Naive thymus-derived CD4-positive, alpha-beta T cell (primary cell): ENCODE measurements around the gene KCNIP3. TPM values are rescaled to one million over a fixed set of nuclear protein-coding genes. Genes with fewer than 3 reads are reported as not detected.
A peak's percentile ranks its signal among the peaks of the same experiment; 100 is the strongest.
"Not testable (repeated sequence)": the region's sequence is repeated elsewhere in the genome, so short reads cannot be mapped to it uniquely, and the experiment has no call there.

Experiments
- ATAC-seq: fragments of 150-1000 bp; cut with Tn5 transposase; 2 replicates; pipeline ENCODE4 v1.10.0; 2021; ENCODE audit warnings: mild to moderate bottlenecking, moderate library complexity
- CTCF ChIA-PET: fragments of 350-600 bp; sonication (Branson Sonifier 250); formaldehyde crosslinking; loops from one replicate; lab custom pipeline; 2021; ENCODE audit warnings: antibody characterized with exemption; lab: Charles Lee
- POLR2A ChIA-PET: fragments of 350-600 bp; sonication (Branson Sonifier 250); formaldehyde crosslinking; loops from one replicate; lab custom pipeline; 2021; ENCODE audit warnings: antibody characterized with exemption, inconsistent platforms; lab: Charles Lee
- DNase-seq, 9 donors: peaks; one replicate each; pipeline versions ENCODE4 v3.0.0 to v3.0.0-alpha.2; 2020 to 2022; ENCODE audit warnings: mixed read lengths in 1 of 9
- H3K27ac ChIP-seq: one replicate; pipeline ENCODE4 v1.7.0; 2013; ENCODE audit warnings: mild to moderate bottlenecking, low read depth, low read length, moderate library complexity
- H3K27me3 ChIP-seq, 2 donors: one replicate each; pipeline ENCODE4 v1.7.0; 2013; ENCODE audit warnings: low read length in 2 of 2, mild to moderate bottlenecking in 2 of 2, moderate library complexity in 2 of 2; ENCODE audit not compliant: control insufficient read depth in 2 of 2, insufficient read depth in 2 of 2
- H3K36me3 ChIP-seq, 3 experiments: 1 replicate in 2 of 3; 2 replicates in 1 of 3; pipeline ENCODE4 v1.7.0; 2013; ENCODE audit warnings: low read length in 3 of 3, mild to moderate bottlenecking in 3 of 3, moderate library complexity in 1 of 3; ENCODE audit not compliant: insufficient read depth in 3 of 3, control insufficient read depth in 2 of 3
- H3K4me1 ChIP-seq, 2 donors: one replicate each; pipeline ENCODE4 v1.7.0; 2013; ENCODE audit warnings: low read length in 2 of 2, mild to moderate bottlenecking in 2 of 2, moderate library complexity in 1 of 2; ENCODE audit not compliant: control insufficient read depth in 2 of 2, insufficient read depth in 2 of 2
- H3K4me3 ChIP-seq: 2 replicates; pipeline ENCODE4 v1.7.0; 2013; ENCODE audit warnings: mild to moderate bottlenecking, low read length
- H3K9me3 ChIP-seq, 3 experiments: 1 replicate in 2 of 3; 2 replicates in 1 of 3; pipeline ENCODE4 v1.7.0; 2013; ENCODE audit warnings: low read length in 3 of 3; ENCODE audit not compliant: control insufficient read depth in 2 of 3
- H3K27ac Mint-ChIP-seq, 9 donors: one replicate each; pipeline ENCODE4 v1.8.0; 2020 to 2022; ENCODE audit warnings: mixed read lengths in 9 of 9, mild to moderate bottlenecking in 8 of 9, moderate library complexity in 5 of 9, inconsistent platforms in 2 of 9
- H3K27me3 Mint-ChIP-seq, 5 donors: one replicate each; pipeline ENCODE4 v1.8.0; 2021 to 2022; ENCODE audit warnings: mixed read lengths in 5 of 5, mild to moderate bottlenecking in 1 of 5
- H3K36me3 Mint-ChIP-seq, 5 donors: one replicate each; pipeline ENCODE4 v1.8.0; 2020 to 2022; ENCODE audit warnings: mixed read lengths in 5 of 5, mild to moderate bottlenecking in 3 of 5, inconsistent platforms in 1 of 5
- H3K4me1 Mint-ChIP-seq, 7 donors: one replicate each; pipeline ENCODE4 v1.8.0; 2020 to 2022; ENCODE audit warnings: mixed read lengths in 7 of 7, mild to moderate bottlenecking in 3 of 7, inconsistent platforms in 1 of 7
- H3K4me3 Mint-ChIP-seq, 10 donors: one replicate each; pipeline ENCODE4 v1.8.0; 2020 to 2022; ENCODE audit warnings: mild to moderate bottlenecking in 10 of 10, mixed read lengths in 10 of 10, moderate library complexity in 6 of 10, inconsistent platforms in 2 of 10
- H3K9me3 Mint-ChIP-seq, 11 donors: one replicate each; pipeline ENCODE4 v1.8.0; 2020 to 2022; ENCODE audit warnings: mixed read lengths in 11 of 11, mild to moderate bottlenecking in 4 of 11, inconsistent platforms in 1 of 11, moderate library complexity in 1 of 11
- intact Hi-C, 2 donors: fragments of 100-400 bp; cut with micrococcal nuclease; formaldehyde crosslinking; loops; one replicate each; pipeline ENCODE4 v1.15.1; 2023
- polyA plus RNA-seq, 2 donors: library from polyadenylated mRNA; unstranded; fragments of 300-500 nt; fragmentation: Illumina TruSeq; gene quantifications; one replicate each; pipeline ENCODE4 v1.2.3, GENCODE V29; 2021
- total RNA-seq, 6 experiments: library from RNA in 5 of 6; stranded (reverse) in 5 of 6; gene quantifications; 1 replicate in 5 of 6; 2 replicates in 1 of 6; pipeline ENCODE4 v1.2.3 and lab custom pipeline; 2021 to 2026

KCNIP3 gene
- total and polyA plus RNA-seq, 7 experiments from 2014 or later = 1.0 TPM; not detected in 6

DNA sequence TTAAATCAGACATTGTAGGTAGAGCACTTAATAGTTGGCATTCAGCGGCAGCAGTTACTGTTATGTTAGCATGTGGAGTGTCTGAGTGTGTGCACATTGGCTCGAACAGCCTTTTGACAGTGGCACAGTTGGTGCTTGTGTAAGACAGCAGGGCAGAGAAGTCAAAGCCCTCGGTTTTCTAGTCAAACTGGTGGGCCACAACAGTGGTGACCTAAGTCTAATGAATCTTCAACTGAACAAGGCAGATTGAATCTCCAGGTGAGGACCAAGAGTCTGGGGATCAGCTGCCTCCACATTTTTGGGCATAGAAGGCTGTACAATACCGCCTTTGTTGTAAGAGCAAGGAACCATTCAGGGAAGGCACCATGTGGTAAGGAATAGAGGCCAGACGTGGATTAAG lies 106.7 kb downstream of the KCNIP3 start:
- CTCF ChIA-PET, POLR2A ChIA-PET: not testable (repeated sequence)

DNA sequence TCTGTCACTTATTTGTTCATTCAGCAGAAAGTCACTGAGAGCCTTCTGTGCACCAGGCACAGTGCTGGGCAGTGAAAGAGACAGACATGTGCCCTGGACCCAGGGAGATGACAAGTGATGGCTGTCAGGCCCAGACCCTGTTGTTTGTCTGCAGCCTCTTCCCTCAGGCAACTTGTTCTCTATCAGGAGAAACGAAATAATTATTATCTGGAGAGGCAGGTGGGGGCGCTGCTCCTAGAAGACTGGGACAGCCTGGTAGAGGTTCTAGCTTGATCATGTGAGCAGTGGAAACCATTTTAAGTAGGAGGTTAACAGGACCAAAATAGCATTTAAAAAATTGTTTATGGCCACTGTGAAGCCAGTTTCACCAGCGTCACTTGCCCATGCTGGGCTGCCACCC lies 107.5 kb downstream of the KCNIP3 start:
- intact Hi-C loops = loop anchor here (5.0 kb wide), 2 partner anchors 123 to 323 kb away; no protein-coding TSS in a partner anchor
- H3K27me3 Mint-ChIP-seq, DNase-seq, H3K27ac Mint-ChIP-seq, POLR2A ChIA-PET, H3K36me3 Mint-ChIP-seq, H3K9me3 ChIP-seq, H3K27ac ChIP-seq, ATAC-seq, CTCF ChIA-PET, H3K4me1 ChIP-seq, H3K36me3 ChIP-seq, H3K27me3 ChIP-seq, H3K9me3 Mint-ChIP-seq, H3K4me3 ChIP-seq: not testable (repeated sequence)
- Mint-ChIP-seq H3K4me3 (peak overlapping the region in 2 of 10 donors; percentile 13 to 81), H3K4me1 (peaks cover 14 to 26% (median 23%) of the 10 kb centered on the region in 7 donors)

More for the DNA sequence above, 106.7 kb downstream of the KCNIP3 start:
- H3K36me3 Mint-ChIP-seq = peaks cover 0 to 11% (median 6%) of the 10 kb centered on the region in 5 donors
- peak overlapping the region; percentile 91 to 99 (median 97) for H3K4me3 Mint-ChIP-seq
- not testable (repeated sequence) for H3K27me3 Mint-ChIP-seq, H3K4me1 ChIP-seq, H3K9me3 ChIP-seq, H3K9me3 Mint-ChIP-seq, ATAC-seq, DNase-seq, H3K36me3 ChIP-seq, H3K27me3 ChIP-seq, H3K27ac ChIP-seq, H3K4me3 ChIP-seq
- H3K27ac Mint-ChIP-seq = peak overlapping the region in 5 of 9 donors; percentile 22 to 97 (median 90)
- intact Hi-C loops = loop anchor here (2.0 to 5.0 kb wide), 3 partner anchors 123 to 381 kb away; no protein-coding TSS in a partner anchor
- peaks cover 14 to 26% (median 23%) of the 10 kb centered on the region in 7 donors for H3K4me1 Mint-ChIP-seq

DNA sequence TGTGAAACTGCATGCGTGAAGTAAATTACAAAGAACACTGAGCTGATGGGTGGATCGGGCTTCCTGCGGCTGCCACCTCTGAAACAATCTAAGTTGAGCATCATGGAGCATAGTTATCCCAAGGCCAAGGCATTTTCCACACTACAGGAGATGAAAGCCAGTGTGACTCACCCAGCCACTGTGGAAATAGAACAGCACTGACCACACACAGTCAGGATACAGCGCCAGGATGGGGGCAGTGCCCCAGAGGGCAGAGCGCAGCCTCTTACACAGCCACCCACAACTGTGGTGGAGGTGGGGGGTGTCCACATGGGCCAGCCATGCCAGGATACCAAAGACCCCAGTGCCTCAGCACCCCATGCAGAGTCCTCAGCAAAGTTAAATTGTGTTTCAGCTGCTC lies 114.1 kb downstream of the KCNIP3 start:
- H3K9me3 Mint-ChIP-seq, ATAC-seq, intact Hi-C loops, H3K4me1 Mint-ChIP-seq, H3K36me3 ChIP-seq, DNase-seq, H3K36me3 Mint-ChIP-seq, H3K27ac ChIP-seq, H3K4me3 Mint-ChIP-seq, H3K27ac Mint-ChIP-seq, H3K9me3 ChIP-seq, H3K27me3 Mint-ChIP-seq, H3K27me3 ChIP-seq, H3K4me3 ChIP-seq, POLR2A ChIA-PET, H3K4me1 ChIP-seq, CTCF ChIA-PET: not testable (repeated sequence)

DNA sequence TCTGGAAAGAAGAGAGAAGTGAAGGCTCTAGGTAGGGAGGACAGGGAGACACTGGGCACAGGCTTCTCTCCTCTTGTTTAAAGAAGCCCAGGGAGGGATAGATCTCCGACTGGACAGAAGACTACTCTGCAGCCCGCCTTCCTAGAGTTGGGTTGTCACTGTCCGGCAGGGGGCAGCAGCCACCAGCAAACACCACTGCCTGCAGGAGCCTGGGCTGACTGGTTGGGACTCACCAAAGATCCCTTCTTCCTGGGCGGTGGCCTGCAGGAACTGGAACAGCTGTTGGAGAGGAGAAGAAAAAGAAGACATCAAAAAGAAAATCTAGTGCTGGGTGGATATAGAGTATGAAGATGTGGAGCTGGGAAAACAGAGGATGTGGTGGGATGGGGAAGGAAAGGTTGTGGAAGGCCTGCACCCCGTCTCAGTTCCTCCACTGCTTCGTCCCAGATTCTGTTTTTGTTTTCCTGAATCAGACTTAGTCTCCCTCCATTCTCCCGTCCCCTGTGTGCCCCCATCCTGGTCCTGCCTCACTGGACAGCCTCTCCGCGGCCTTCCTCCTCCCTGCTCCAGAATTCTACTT lies 117.0 kb downstream of the KCNIP3 start:
- ATAC-seq (peak; percentile 79), DNase-seq (peak in 8 of 9 donors; percentile 28 to 70 (median 44))
- H3K9me3 Mint-ChIP-seq, H3K36me3 ChIP-seq, H3K4me3 Mint-ChIP-seq, H3K27ac ChIP-seq, intact Hi-C loops, H3K4me1 Mint-ChIP-seq, H3K27me3 ChIP-seq, H3K9me3 ChIP-seq, H3K4me1 ChIP-seq, H3K4me3 ChIP-seq, POLR2A ChIA-PET, CTCF ChIA-PET, H3K36me3 Mint-ChIP-seq, H3K27me3 Mint-ChIP-seq: not testable (repeated sequence)
- peak overlapping the region in 1 of 9 donors; percentile 43 for H3K27ac Mint-ChIP-seq

DNA sequence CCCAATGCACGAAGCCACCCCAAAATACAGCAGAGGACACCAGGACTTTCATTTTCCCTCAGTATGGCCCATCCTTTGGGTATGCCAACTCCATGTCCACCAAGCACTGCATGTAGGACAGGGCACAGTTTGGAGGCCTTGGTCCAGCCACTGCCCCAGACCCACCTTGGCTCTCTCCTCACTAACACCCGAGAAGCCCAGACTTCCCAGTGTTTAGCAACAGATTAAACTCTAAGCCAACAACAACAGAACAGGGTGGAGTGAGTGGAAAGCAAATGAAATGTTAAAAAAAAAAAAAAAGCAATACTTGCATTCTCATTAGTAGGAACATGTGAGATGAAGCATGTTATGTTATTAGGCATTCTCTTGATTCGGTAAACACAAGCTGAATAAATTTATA lies 118.0 kb downstream of the KCNIP3 start:
- peaks cover 0 to 10% (median 4%) of the 10 kb centered on the region in 5 donors for H3K27me3 Mint-ChIP-seq
- CTCF ChIA-PET = interaction anchor here (0.6 kb wide), 1 partner anchor 24 kb away, joined by 3 read pairs; no protein-coding TSS in a partner anchor
- H3K36me3 Mint-ChIP-seq, H3K27ac ChIP-seq, H3K4me3 Mint-ChIP-seq, intact Hi-C loops, H3K4me3 ChIP-seq, H3K27me3 ChIP-seq, H3K27ac Mint-ChIP-seq, ATAC-seq, H3K4me1 ChIP-seq, H3K4me1 Mint-ChIP-seq, H3K36me3 ChIP-seq, POLR2A ChIA-PET, H3K9me3 Mint-ChIP-seq, H3K9me3 ChIP-seq, DNase-seq: not testable (repeated sequence)

DNA sequence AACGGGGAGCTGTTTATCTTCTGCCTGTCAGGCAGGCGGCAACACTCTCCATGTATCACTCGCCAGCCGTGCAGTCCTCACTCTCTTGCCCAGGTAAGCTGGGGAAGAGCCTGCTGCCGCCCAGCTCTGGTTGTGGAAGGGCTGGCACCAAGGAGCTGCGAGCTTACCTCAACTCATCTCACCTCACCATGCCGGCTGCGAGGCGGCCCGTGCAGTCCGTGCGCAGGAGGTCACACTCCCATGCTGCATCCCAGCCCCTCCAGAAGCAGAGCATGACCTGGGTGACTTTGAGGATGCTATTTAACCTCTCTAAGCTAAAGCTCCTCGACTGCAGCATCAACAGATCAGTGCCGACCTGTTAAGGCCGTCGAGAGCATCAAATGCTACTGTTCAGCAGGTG lies 118.4 kb downstream of the KCNIP3 start:
- H3K4me3 Mint-ChIP-seq, H3K4me1 ChIP-seq, ATAC-seq, H3K4me3 ChIP-seq, intact Hi-C loops, POLR2A ChIA-PET, H3K27ac Mint-ChIP-seq, H3K27me3 ChIP-seq, H3K36me3 Mint-ChIP-seq, H3K36me3 ChIP-seq, H3K27ac ChIP-seq, H3K9me3 ChIP-seq, H3K4me1 Mint-ChIP-seq, H3K9me3 Mint-ChIP-seq, DNase-seq: not testable (repeated sequence)
- peaks cover 0 to 10% (median 4%) of the 10 kb centered on the region in 5 donors for H3K27me3 Mint-ChIP-seq
- CTCF ChIA-PET = interaction anchor here (0.6 kb wide), 1 partner anchor 25 kb away, joined by 3 read pairs; no protein-coding TSS in a partner anchor

DNA sequence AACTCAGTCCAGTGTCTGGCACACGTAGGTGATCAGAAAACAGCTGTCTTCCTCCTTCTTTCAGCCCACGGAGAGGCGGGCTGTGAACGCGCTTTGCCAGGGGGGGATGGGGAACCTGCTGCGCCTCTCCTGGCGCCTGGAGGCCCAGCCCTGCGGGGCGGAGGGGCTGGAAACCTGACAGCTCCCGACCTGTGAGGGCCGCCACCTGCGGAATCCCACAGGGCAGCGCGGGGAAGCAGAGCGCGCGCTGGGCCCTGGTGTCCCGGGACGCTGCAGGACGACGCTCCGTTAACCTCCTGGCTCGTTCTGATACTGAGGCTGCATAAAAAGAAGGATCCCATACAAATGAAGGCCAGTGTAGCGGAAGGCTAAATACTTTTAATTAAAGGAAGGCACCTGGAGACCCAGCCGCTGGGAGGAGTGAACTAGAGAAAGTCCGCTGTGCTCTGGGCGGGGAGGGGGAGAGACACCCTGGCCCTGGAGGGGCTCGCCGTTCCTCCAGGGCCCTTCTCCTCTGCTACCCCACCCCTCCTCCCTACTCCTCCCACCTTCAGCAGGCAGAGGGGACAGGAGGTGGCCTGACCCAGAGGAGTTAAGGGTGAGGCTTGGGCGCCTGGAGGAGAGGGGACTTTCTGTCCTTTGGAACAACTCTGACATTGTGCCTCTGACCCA lies 130.2 kb downstream of the KCNIP3 start:
- DNase-seq, H3K4me1 Mint-ChIP-seq, intact Hi-C loops: not testable (repeated sequence)

More for the DNA sequence above, 130.2 kb downstream of the KCNIP3 start:
- CTCF ChIA-PET, H3K27me3 Mint-ChIP-seq, POLR2A ChIA-PET, H3K27ac ChIP-seq, H3K9me3 Mint-ChIP-seq, H3K27ac Mint-ChIP-seq, H3K36me3 ChIP-seq, H3K4me3 ChIP-seq, H3K4me3 Mint-ChIP-seq, H3K36me3 Mint-ChIP-seq, ATAC-seq, H3K4me1 ChIP-seq, H3K27me3 ChIP-seq, H3K9me3 ChIP-seq: not testable (repeated sequence)
